ENCODE measurements around the gene EBF3.

GRCh38 chr10:129898706-129899268, 65.3 kb downstream of the EBF3 start:
- no peak for TF ChIP-seq POLR2A (IDR thresholded peaks at IDR 0.05)
- TF ChIP-seq CTCF (IDR thresholded peaks at IDR 0.05) = no peak
- no peak for TF ChIP-seq POLR2AphosphoS5 (IDR thresholded peaks at IDR 0.05)

Data from suprapubic skin (tissue), 4 donors.